T47D (cell line): ENCODE results near the gene TLX2.

Experiments
- DNase-seq, 2 experiments: peaks; one replicate each; pipeline versions ENCODE4 v3.0.0 to v3.0.0-alpha.2; 2011 to 2012; ENCODE audit warnings: low read depth in 1 of 2, low spot score in 1 of 2
- JUND ChIP-seq: IDR thresholded peaks from 2 replicates; pipeline ENCODE4 v1.6.1; 2012; ENCODE audit warnings: low read depth
- in situ Hi-C: cut with HindIII; loops from 2 replicates; pipeline ENCODE4 v1.10.0; 2016; ENCODE audit warnings: low sequenced_read_pairs, low pct_unique_long_range_greater_than_20kb

TLX2 gene

DNA sequence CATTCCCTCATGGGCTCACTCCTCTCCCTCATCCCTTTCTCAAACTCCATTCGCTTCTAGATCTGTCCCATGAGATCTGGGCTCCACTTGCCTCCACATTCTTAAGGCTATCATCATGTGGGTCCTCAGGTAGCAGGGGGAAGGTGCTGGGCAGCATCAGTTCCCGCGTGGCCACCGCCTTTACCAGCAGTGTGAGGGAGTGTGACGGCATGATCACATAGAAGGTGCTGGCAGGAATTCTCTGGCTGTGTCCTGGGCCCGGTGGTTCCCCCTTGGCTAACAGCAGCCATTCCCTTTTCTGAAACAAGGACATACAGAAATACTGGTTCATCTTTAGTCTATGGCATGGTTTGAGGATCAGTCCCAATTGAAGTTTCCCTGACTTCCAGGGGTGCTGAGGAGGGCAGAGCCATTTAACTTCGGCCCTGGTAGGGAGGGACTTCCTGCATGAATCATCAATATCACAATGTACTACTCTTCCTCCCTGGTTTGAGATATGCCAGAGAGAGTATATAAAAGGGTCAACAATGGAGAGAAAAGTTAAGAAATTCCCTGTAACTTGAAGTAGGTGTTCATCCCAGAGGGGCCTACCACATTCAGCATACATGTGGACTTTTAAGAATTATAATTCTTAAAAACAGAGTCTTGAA is 48.0 kb downstream of the TLX2 start:
- no peak for TF ChIP-seq JUND
- in situ Hi-C loops: no loop called here
- no peak for DNase-seq

DNA sequence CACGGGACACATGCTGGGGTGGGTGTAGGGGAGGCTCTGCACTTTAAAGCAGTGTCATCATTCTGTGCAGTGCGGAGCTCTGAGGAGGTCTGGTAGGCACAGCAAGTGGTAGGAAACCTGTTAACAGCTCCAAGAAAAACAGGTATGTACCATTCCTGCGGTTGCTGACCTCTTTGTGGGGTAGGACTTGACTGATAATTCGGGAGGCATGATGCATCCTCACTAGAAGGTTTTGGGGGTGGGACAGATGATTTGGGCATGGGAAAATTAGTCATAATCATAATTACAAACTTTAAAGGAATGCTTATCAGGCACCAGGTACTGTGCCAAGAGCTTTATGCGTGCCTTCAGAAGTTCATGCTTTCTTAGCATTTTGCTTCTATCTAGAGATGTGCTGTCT is 50.0 kb downstream of the TLX2 start:
- TF ChIP-seq JUND: no peak
- in situ Hi-C loops: no loop called here
- DNase-seq: no peak

DNA sequence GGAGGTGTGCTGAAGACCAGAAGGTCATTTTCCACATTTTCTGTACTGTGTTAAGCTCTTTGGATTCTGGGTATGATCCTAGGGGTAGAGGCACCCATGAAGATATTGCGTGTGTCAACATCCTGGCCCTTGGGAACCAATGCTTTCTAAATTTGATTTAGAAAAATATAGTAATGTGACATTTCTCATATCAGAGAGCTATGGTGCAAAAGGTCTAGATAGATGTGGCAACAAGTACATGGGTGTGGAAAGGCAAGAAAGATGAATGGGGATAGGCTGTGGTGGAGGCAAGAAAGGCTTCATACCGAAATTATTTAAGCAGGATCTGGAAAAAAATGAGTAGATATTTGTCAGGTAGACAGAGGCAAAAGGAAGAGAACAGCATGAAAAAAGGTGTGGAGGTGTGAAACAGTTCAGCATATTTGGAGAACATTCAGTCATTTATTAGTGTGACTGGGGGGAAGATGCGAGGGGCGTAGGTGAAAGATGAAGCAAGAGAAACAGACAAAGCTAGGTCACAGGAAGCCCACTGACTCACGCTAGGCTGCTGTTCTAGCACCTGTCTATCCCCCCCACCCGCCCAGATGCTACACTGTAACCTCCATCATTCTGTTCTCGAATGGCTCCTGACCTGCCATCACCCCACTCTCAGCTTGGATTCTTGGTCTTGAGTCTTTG is 52.0 kb downstream of the TLX2 start:
- DNase-seq: no peak
- no peak for TF ChIP-seq JUND
- in situ Hi-C loops: no loop called here

DNA sequence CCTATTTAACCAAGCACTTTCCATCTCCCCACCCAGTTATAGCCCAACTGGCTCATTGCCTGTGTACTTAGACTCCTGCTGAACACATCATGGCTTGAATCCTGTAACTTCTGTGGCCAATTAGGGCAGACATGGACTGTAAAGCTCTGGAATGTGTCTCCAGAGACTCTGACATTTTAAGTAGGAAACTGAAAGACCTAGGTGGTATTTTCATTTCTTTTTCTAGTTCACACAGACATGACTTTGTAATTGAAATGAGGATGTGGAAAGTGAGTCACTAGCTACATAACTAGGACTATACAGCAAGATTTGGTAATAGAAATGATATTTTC is 52.5 kb downstream of the TLX2 start:
- no peak for TF ChIP-seq JUND
- in situ Hi-C loops: no loop called here
- DNase-seq: no peak
